ENCODE data around the gene HMGN5. TPM values are rescaled to one million over a fixed set of nuclear protein-coding genes. Genes with fewer than 3 reads are reported as not detected.

HMGN5 gene, protein sequence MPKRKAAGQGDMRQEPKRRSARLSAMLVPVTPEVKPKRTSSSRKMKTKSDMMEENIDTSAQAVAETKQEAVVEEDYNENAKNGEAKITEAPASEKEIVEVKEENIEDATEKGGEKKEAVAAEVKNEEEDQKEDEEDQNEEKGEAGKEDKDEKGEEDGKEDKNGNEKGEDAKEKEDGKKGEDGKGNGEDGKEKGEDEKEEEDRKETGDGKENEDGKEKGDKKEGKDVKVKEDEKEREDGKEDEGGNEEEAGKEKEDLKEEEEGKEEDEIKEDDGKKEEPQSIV
- total RNA-seq: 1 to 10 TPM; 1.4 to 1.7 TPM

DNA sequence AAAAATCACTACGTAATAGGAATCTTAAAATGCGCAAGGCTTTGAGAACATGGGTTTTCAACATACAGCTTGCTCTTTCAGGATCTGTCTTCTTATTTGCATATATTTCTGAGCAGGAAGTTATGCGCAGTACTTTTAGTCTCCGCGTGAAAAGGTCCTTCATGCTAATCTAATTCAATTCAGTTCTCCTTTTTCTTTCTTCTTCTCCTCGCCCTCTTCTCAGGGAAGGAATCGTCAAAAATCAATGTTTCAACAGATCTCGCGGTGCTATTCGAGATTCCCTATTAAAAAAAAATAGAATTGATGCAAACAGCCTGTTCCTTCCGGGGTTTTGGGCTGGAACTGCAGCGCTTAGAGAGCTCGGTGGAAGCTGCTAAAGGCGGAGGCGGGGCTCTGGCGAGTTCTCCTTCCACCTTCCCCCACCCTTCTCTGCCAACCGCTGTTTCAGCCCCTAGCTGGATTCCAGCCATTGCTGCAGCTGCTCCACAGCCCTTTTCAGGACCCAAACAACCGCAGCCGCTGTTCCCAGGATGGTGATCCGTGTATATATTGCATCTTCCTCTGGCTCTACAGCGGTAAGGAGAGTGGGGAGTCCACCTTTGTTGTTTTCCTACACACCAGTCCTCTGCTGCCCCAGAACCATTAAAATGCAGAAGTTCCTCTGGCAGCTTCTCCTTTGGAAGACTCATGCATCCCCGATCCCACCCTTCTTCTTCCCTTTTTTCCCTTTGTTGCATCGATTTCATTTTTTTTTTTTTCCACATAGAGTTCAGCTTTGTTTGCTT is at the start of gene HMGN5, which contains the start of gene SH3BGRL:
TSS of gene HMGN5 (minus strand) at position 243 of the 785 bp plus-strand sequence. CDS start 80,364 bp downstream, outside the sequence.
TSS of gene SH3BGRL (plus strand) at position 432 of the 785 bp plus-strand sequence. CDS start at position 531, 99 bp downstream.

Other genes with a start within 250 kb of the HMGN5 start
- 10 to 100 TPM; 40.0 to 68.1 TPM for gene SH3BGRL, start 189 bp upstream of the HMGN5 start, total RNA-seq